Suprapubic skin (tissue), 4 donors: ENCODE data around the gene ANKRD40CL. TPM values are rescaled to one million over a fixed set of nuclear protein-coding genes. Genes with fewer than 3 reads are reported as not detected.

Source experiments
- DNase-seq, 2 donors: peaks; one replicate each; pipeline ENCODE4 v3.0.0-alpha.2; 2019; ENCODE audit warnings: low spot score in 2 of 2
- H3K27ac ChIP-seq: fragments of 200-600 bp; sonication (generic); one replicate; pipeline ENCODE4 v1.5.1; 2019
- H3K27me3 ChIP-seq: fragments of 200-600 bp; sonication (generic); one replicate; pipeline ENCODE4 v1.5.1; 2019
- H3K36me3 ChIP-seq: fragments of 200-600 bp; sonication (generic); one replicate; pipeline ENCODE4 v1.5.1; 2019
- H3K4me1 ChIP-seq: fragments of 200-600 bp; sonication (generic); one replicate; pipeline ENCODE4 v1.5.1; 2019
- H3K4me3 ChIP-seq: fragments of 200-600 bp; sonication (generic); one replicate; pipeline ENCODE4 v1.5.1; 2019; ENCODE audit warnings: mild to moderate bottlenecking
- H3K9me3 ChIP-seq: fragments of 200-600 bp; sonication (generic); one replicate; pipeline ENCODE4 v1.5.1; 2019
- EP300 ChIP-seq: sonication (generic); formaldehyde crosslinking; IDR thresholded peaks from one replicate; pipeline ENCODE4 v1.6.1; 2017; ENCODE audit warnings: antibody characterized with exemption
- POLR2A ChIP-seq, 2 donors: fragments of 450-650 bp; IDR thresholded peaks; one replicate each; pipeline ENCODE4 v1.6.1; 2017; ENCODE audit warnings: antibody characterized with exemption in 2 of 2, mild to moderate bottlenecking in 2 of 2, moderate library complexity in 2 of 2
- POLR2AphosphoS5 ChIP-seq, 3 donors: sonication (generic); formaldehyde crosslinking; IDR thresholded peaks; one replicate each; pipeline ENCODE4 v1.6.1; 2017; ENCODE audit warnings: antibody characterized with exemption in 3 of 3
- WGBS: methylation state at CpG from one replicate; pipeline ENCODE4 v1.1.5; 2018; 5-methylcytosine and 5-hydroxymethylcytosine counted together
- total RNA-seq, 4 donors: library from RNA; depleted of rRNA; stranded (reverse); fragments of >200 nt; gene quantifications; one replicate each; pipeline ENCODE4 v1.1.0, GENCODE V29; 2016
- TF ChIP-seq, protein P1 (sequence below), 2 donors: fragments of 200-600 bp in 1 of 2; fragments of 450-650 bp in 1 of 2; sonication (generic) in 1 of 2; IDR thresholded peaks; one replicate each; pipeline ENCODE4 v1.5.1; 2016 to 2019; ENCODE audit warnings: antibody characterized with exemption in 2 of 2, mild to moderate bottlenecking in 1 of 2, moderate library complexity in 1 of 2

The ANKRD40CL gene
- total RNA-seq, 4 donors from 2014 or later = not detected

DNA sequence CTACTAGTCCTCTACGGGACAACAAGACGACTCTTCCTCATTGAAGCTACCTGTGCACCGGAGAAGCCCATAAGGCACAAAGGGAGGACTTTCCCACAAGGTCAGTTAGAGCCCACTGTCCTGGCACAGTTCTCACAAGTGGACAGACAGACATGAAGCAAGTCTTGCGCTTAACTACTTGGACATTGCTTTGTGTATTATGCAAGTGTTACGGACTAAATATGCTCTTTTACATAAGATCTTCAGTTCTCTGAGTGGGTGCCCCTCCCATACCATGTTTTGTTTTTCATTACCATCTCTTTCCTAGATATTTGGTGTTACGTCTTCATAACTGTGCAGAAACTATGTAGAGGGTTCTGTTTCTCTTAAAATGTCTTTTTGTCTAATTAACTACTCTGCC is 18.1 kb downstream of the ANKRD40CL start:
- Histone ChIP-seq H3K27ac (no peak overlapping the region), H3K36me3 (peaks cover 100% of the 10 kb centered on the region), H3K4me1 (no peaks in the 10 kb centered on the region), H3K4me3 (no peak overlapping the region), H3K27me3 (no peaks in the 10 kb centered on the region), H3K9me3 (no peaks in the 10 kb centered on the region)
- no peak for DNase-seq
- WGBS = 90% methylated on average over 6 of the region's 6 CpGs
- TF ChIP-seq, protein P1, sequence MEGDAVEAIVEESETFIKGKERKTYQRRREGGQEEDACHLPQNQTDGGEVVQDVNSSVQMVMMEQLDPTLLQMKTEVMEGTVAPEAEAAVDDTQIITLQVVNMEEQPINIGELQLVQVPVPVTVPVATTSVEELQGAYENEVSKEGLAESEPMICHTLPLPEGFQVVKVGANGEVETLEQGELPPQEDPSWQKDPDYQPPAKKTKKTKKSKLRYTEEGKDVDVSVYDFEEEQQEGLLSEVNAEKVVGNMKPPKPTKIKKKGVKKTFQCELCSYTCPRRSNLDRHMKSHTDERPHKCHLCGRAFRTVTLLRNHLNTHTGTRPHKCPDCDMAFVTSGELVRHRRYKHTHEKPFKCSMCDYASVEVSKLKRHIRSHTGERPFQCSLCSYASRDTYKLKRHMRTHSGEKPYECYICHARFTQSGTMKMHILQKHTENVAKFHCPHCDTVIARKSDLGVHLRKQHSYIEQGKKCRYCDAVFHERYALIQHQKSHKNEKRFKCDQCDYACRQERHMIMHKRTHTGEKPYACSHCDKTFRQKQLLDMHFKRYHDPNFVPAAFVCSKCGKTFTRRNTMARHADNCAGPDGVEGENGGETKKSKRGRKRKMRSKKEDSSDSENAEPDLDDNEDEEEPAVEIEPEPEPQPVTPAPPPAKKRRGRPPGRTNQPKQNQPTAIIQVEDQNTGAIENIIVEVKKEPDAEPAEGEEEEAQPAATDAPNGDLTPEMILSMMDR (IDR thresholded peaks at IDR 0.05) = no peak
- TF ChIP-seq POLR2A (IDR thresholded peaks at IDR 0.05) (no peak), EP300 (no peak), POLR2AphosphoS5 (IDR thresholded peaks at IDR 0.05) (no peak)

DNA sequence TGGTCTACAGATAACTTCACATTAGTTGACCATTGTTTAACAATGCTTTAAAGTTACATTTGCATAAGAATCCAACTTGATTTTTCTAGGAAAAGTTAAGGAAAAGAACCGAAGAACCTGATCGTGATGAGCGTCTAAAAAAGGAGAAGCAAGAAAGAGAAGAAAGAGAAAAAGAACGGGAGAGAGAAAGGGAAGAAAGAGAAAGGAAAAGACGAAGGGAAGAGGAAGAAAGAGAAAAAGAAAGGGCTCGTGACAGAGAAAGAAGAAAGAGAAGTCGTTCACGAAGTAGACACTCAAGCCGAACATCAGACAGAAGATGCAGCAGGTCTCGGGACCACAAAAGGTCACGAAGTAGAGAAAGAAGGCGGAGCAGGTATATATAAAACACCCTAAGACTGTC is 21.7 kb downstream of the ANKRD40CL start:
- 91% methylated on average over 12 of the region's 12 CpGs for WGBS
- DNase-seq = no peak
- H3K9me3 ChIP-seq = no peaks in the 10 kb centered on the region
- H3K4me1 ChIP-seq = no peaks in the 10 kb centered on the region
- H3K27me3 ChIP-seq = no peaks in the 10 kb centered on the region
- peaks cover 100% of the 10 kb centered on the region for H3K36me3 ChIP-seq
- no peak overlapping the region for H3K4me3 ChIP-seq
- no peak overlapping the region for H3K27ac ChIP-seq
- no peak for TF ChIP-seq POLR2A (IDR thresholded peaks at IDR 0.05)
- TF ChIP-seq POLR2AphosphoS5 (IDR thresholded peaks at IDR 0.05) = no peak
- TF ChIP-seq, protein P1 (IDR thresholded peaks at IDR 0.05) = no peak
- no peak for TF ChIP-seq EP300

DNA sequence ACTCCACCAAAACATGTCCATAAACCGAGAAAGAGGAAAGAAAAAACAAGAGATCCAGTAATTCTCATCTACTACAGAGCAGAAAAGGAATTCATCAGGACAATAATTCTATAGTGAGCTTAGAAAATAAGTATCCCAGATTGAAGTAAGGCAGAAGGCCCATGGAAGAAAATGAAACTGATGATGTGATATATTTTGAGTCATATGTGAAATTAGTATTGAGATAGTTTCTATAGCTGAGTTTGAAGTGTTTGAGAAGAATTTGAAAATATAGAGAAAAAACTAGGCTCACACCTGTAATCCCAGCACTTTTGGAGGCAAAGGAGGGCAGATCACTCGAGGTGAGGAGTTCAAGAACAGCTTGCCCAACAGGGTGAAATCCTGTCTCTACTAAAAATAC is 28.2 kb downstream of the ANKRD40CL start:
- Histone ChIP-seq H3K4me1 (peaks cover 5% of the 10 kb centered on the region), H3K27ac (no peak overlapping the region), H3K27me3 (no peaks in the 10 kb centered on the region), H3K36me3 (peaks cover 71% of the 10 kb centered on the region), H3K9me3 (no peaks in the 10 kb centered on the region), H3K4me3 (no peak overlapping the region)
- no peak for DNase-seq
- 82% methylated on average over 2 of the region's 2 CpGs for WGBS
- TF ChIP-seq EP300 (no peak), POLR2AphosphoS5 (IDR thresholded peaks at IDR 0.05) (no peak), POLR2A (IDR thresholded peaks at IDR 0.05) (no peak)
- TF ChIP-seq, protein P1 (IDR thresholded peaks at IDR 0.05) = no peak

DNA sequence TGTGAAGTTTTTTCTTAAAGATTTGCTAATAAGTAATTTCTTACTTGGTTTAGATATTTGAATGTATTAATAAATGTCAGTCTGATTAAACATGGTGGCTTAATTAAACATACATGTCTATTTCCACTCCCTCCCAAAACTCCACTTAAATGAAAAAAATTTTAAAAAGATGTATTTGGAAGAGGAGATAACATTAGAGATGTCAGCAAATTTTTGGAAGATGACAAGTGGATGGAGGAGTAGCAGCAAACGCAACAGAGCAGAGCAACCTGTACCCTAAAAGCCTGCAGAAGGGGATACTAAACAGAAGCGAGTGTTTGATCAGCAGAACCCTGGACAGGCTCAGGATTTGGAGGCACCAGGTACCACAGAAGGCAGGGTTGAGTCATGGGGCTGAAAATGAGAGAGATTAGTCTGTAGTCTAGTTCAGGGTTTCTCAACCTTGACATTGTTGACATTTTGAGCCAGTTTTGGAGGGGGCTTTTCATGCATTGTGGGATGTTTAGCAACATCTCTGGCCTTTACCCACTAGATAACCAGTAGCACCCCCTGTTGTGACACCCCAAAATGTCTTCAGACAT is 30.1 kb downstream of the ANKRD40CL start:
- no peak overlapping the region for H3K27ac ChIP-seq
- no peak for DNase-seq
- peaks cover 52% of the 10 kb centered on the region for H3K36me3 ChIP-seq
- no peaks in the 10 kb centered on the region for H3K27me3 ChIP-seq
- peaks cover 11% of the 10 kb centered on the region for H3K4me1 ChIP-seq
- H3K4me3 ChIP-seq = no peak overlapping the region
- no peaks in the 10 kb centered on the region for H3K9me3 ChIP-seq
- TF ChIP-seq EP300 (no peak), POLR2AphosphoS5 (IDR thresholded peaks at IDR 0.05) (no peak), POLR2A (IDR thresholded peaks at IDR 0.05) (no peak)
- TF ChIP-seq, protein P1 (IDR thresholded peaks at IDR 0.05) = no peak
- WGBS = 92% methylated on average over 2 of the region's 2 CpGs

DNA sequence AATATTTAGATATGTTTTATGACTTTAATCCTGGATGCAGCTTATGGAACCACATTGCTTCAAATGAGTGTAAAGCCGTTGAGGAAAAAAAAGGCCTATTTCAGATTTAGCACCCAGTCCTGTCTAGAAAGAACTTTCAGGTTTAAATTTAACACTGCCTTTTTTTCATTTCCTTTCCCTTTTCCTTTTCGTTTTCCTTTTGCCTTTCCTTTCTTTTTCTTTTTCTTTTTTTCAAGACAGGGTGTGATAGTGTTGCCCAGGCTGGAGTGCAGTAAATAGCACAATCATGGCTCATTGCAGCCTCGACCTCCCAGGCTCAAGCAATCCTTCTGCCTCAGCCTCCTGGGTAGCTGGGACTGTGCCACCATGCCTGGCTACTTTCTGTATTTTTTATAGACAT is 32.0 kb downstream of the ANKRD40CL start:
- H3K4me1 ChIP-seq = peaks cover 29% of the 10 kb centered on the region
- H3K27ac ChIP-seq = no peak overlapping the region
- 77% methylated on average over 3 of the region's 3 CpGs for WGBS
- no peaks in the 10 kb centered on the region for H3K9me3 ChIP-seq
- no peak for DNase-seq
- no peak overlapping the region for H3K4me3 ChIP-seq
- TF ChIP-seq, protein P1 (IDR thresholded peaks at IDR 0.05) = no peak
- TF ChIP-seq EP300 = no peak
- TF ChIP-seq POLR2A (IDR thresholded peaks at IDR 0.05) = no peak
- TF ChIP-seq POLR2AphosphoS5 (IDR thresholded peaks at IDR 0.05) = no peak
- no peaks in the 10 kb centered on the region for H3K27me3 ChIP-seq
- peaks cover 33% of the 10 kb centered on the region for H3K36me3 ChIP-seq
